GM12878 (cell line): ENCODE measurements around the gene PAX5. TPM values are rescaled to one million over a fixed set of nuclear protein-coding genes. Genes with fewer than 3 reads are reported as not detected.
A peak's percentile ranks its signal among the peaks of the same experiment; 100 is the strongest.

ENCODE experiments used
- CHD2 ChIP-seq: IDR thresholded peaks from 2 replicates; pipeline ENCODE4 v1.6.1; 2011; ENCODE audit warnings: low read depth, low read length, improper control_type of control experiment, borderline replicate concordance
- CREB1 ChIP-seq: IDR thresholded peaks from 2 replicates; pipeline ENCODE4 v1.6.1; 2012; ENCODE audit warnings: low read depth, mild to moderate bottlenecking, inconsistent platforms
- HDGF ChIP-seq: fragments of 450-650 bp; IDR thresholded peaks from 2 replicates; pipeline ENCODE4 v1.6.1; 2016; ENCODE audit warnings: antibody characterized with exemption
- IKZF2 ChIP-seq, 2 experiments: fragments of 450-650 bp; IDR thresholded peaks; 2 replicates each; pipeline ENCODE4 v1.6.1; 2017; ENCODE audit warnings: mild to moderate bottlenecking in 2 of 2, moderate library complexity in 2 of 2
- REST ChIP-seq: IDR thresholded peaks from 2 replicates; pipeline ENCODE4 v1.6.1; 2012; ENCODE audit warnings: mild to moderate bottlenecking, low read depth, low read length
- SIX5 ChIP-seq: IDR thresholded peaks from 2 replicates; pipeline ENCODE4 v1.6.1; 2011; ENCODE audit warnings: mild to moderate bottlenecking, low read depth, low read length, moderate library complexity; ENCODE audit not compliant: severe bottlenecking
- ZNF687 ChIP-seq: fragments of 450-650 bp; IDR thresholded peaks from 2 replicates; pipeline ENCODE4 v1.6.1; 2017; ENCODE audit warnings: mild to moderate bottlenecking, moderate library complexity
- polyA plus RNA-seq, 11 experiments: library from polyadenylated mRNA; depleted of rRNA in 4 of 11; unstranded in 6 of 11; stranded (reverse) in 5 of 11; fragments of >200 nt; fragmentation: Nextera tagmentation in 4 of 11; fragmentation: Illumina TruSeq in 1 of 11; extraction: Ambion mirVana in 4 of 11; extraction: Trizol in 1 of 11; gene quantifications; 1 replicate in 1 of 11; 2 replicates in 10 of 11; pipeline versions ENCODE4 v1.2.1 to v1.2.3, GENCODE V29; 2011 to 2016; ENCODE audit warnings: inconsistent platforms in 2 of 11, missing spikeins in 2 of 11, low read depth in 1 of 11
- total RNA-seq, 4 experiments: library from RNA; depleted of rRNA in 3 of 4; stranded (reverse); fragments of >200 nt in 3 of 4; fragmentation: Illumina TruSeq in 1 of 4; extraction: Trizol in 1 of 4; gene quantifications; 2 replicates each; pipeline versions ENCODE4 v1.2.1 to v1.2.3, GENCODE V29; 2013 to 2021

Gene PAX5
- total and polyA plus RNA-seq, 10 of the 15 experiments (the other 5 are each of a cell fraction or from before 2014, with no cell fraction given) = 2.2 to 123 (median 31.9) TPM

GRCh38 chr9:36999728-37000333 is 34.2 kb downstream of the PAX5 start (continued):
- TF ChIP-seq ZNF687 (peak; percentile 49; the same call in 1 of the 2 replicates), CHD2 (no peak), REST (no peak), HDGF (no peak; the same call in 1 of the 2 replicates), IKZF2 (IDR thresholded peaks at IDR 0.05) (peak in 1 of 2 experiments; percentile 25; a peak in 1 of 4 replicates), CREB1 (no peak), SIX5 (no peak)
- TF ChIP-seq, all 136 proteins: peak for 18
